NB4 (cell line): ENCODE data around the gene SYTL2.

Experiments used
- DNase-seq: peaks from one replicate; pipeline ENCODE4 v3.0.0; 2010; ENCODE audit warnings: low read depth
- H3K4me3 ChIP-seq: one replicate; pipeline ENCODE4 v1.5.1; 2011; ENCODE audit warnings: mild to moderate bottlenecking, low read depth, low read length, moderate library complexity
- MYC ChIP-seq: IDR thresholded peaks from 2 replicates; pipeline ENCODE4 v1.6.1; 2011; ENCODE audit warnings: low read depth, low read length
- POLR2A ChIP-seq: IDR thresholded peaks from 2 replicates; pipeline ENCODE4 v1.6.1; 2011; ENCODE audit warnings: mild to moderate bottlenecking; ENCODE audit not compliant: insufficient read length; ENCODE audit errors: extremely low read depth
- TF ChIP-seq, protein P1 (sequence below): IDR thresholded peaks from 2 replicates; pipeline ENCODE4 v1.6.1; 2011; ENCODE audit warnings: low read depth, low read length
- TF ChIP-seq, protein P2 (sequence below): IDR thresholded peaks from one replicate; pipeline ENCODE4 v1.5.1; 2012; ENCODE audit warnings: low read depth, low read length

The SYTL2 gene

DNA sequence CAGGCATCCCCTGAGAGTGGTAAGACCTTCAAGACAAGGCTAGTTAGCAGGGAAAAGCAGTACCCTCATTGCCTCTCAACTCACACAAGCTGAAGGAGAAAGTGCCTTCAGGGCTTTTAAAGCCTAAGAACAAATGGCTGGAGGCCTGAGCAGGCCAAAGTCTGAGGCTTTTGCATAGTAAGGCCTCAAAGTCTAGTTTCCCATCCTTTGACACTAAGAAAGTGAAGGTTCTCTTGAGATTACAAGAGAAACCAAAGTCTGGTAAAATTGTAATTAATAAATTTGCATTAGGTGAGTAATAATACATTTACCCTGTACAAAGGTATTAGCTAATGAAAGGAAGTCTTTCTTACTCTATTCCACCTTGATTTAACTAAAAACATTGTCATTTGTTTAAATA is 78.0 kb downstream of the SYTL2 start:
- H3K4me3 ChIP-seq, result no peak overlapping the region
- no peak for DNase-seq
- TF ChIP-seq, protein P1, sequence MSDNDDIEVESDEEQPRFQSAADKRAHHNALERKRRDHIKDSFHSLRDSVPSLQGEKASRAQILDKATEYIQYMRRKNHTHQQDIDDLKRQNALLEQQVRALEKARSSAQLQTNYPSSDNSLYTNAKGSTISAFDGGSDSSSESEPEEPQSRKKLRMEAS, result no peak
- TF ChIP-seq POLR2A (no peak), MYC (no peak)
- TF ChIP-seq, protein P2, sequence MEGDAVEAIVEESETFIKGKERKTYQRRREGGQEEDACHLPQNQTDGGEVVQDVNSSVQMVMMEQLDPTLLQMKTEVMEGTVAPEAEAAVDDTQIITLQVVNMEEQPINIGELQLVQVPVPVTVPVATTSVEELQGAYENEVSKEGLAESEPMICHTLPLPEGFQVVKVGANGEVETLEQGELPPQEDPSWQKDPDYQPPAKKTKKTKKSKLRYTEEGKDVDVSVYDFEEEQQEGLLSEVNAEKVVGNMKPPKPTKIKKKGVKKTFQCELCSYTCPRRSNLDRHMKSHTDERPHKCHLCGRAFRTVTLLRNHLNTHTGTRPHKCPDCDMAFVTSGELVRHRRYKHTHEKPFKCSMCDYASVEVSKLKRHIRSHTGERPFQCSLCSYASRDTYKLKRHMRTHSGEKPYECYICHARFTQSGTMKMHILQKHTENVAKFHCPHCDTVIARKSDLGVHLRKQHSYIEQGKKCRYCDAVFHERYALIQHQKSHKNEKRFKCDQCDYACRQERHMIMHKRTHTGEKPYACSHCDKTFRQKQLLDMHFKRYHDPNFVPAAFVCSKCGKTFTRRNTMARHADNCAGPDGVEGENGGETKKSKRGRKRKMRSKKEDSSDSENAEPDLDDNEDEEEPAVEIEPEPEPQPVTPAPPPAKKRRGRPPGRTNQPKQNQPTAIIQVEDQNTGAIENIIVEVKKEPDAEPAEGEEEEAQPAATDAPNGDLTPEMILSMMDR, result no peak

DNA sequence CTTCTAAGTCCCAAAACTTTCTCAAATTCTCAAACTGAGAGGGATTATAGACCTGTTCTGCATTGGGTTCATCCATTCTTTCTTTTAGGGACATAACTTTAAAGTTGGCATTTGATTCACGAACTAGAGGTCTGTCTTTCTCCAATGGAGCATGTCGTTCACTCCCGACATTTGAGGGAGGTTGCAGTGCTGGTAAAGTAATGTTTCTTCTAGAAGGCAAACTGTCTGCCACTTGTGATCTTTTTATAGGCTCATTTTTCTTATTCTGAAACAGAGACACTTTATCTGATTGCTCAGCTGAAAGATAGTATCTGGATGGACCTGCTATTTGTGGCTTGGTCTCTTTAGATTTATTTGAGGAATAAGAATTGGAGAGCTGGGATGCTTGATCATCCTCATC is 84.6 kb downstream of the SYTL2 start:
- no peak overlapping the region for H3K4me3 ChIP-seq
- DNase-seq, result no peak

DNA sequence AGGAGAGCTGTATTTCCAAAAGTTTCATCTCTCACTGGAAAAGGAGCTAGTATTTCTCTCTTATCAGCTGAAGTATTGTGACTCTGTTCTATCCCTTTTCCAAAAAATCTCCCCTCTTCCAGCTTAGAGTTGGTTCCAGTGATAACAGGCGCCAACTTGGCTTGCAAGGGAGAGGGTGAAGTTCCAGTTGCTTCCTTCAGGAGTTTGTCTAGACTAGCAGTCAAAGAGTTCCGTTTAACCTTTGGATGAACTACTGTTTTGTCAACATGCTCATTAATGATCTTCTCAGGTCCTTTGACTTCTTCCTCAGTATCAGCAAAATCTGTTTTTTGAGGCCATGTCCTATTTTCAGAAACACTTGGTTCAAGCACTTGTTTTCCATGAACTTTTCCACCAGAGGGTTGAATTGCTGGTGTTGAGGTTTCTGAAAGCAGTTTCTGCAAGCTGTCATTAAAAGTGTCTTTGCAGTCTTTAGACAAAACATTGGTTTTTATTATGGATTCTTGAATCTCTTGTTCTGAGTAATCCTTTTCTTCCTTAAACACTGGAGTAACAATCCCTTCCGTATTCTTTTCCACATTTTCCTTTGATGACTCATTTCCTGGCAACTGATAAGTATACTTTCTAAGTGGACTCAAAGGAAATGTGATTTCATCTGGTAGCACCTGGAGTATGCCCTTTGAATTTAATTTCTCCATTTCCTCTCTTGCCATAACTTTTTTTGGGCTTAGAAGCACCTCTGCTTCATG is 85.3 kb downstream of the SYTL2 start:
- no peak overlapping the region for H3K4me3 ChIP-seq
- DNase-seq, result no peak
- TF ChIP-seq, protein P2, result no peak
- TF ChIP-seq, protein P1, result no peak
- no peak for TF ChIP-seq MYC
- no peak for TF ChIP-seq POLR2A

More for the DNA sequence above, 84.6 kb downstream of the SYTL2 start:
- TF ChIP-seq, protein P2, result no peak
- TF ChIP-seq MYC (no peak), POLR2A (no peak)
- TF ChIP-seq, protein P1, result no peak

DNA sequence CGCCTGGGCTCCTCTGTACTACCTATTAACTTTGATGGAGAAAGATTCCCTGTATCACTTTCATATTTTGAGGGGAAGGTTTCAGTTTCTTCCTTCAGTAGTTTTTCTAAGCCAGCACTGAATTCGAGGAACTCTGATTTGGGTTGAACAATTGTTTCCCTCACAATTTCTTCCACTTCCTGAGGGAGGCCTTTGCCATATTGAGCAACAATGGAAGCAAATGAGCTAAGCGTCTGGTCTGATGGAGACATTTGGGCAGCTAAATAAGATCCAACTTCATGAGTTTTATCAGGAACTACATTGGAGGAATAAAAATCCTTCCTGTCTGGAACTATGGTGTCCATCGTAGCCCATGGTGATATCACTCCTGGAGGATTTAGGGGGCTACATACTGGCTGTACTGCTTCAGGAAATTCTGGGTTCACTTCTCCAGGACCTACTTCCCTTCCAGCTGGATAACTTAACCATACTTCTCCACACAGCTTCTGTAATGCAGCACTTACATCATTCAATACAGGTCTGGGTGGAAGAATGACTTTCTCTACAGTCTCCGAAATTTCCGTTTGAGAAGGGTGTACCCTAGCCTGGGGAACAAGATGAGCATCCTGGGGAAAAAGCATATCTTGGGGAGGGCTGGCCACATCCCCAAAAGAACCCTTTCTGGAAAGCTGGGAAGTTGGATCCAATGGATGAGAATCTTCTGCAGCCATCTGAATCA is 86.0 kb downstream of the SYTL2 start:
- H3K4me3 ChIP-seq, result no peak overlapping the region
- DNase-seq, result no peak
- TF ChIP-seq, protein P1, result no peak
- TF ChIP-seq, protein P2, result no peak
- TF ChIP-seq POLR2A (no peak), MYC (no peak)

DNA sequence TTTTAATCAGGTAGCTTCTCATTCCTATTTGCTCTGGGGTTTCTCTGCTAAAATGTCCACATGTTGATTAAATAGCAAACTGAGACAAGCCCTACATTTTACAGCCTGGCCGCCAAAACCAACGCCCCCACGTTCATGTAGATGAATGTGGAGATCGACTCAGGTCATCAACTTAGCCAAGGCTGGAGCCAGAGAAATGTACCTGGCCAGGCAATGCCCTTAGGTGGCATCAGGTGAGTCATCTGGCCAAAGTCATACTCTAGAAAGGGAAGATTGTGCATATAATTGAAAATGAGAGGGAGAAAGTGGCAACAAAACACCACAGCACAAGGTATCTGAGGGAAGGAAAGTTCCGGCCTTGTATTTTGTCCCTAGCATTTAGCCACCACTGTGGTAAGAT is 87.9 kb downstream of the SYTL2 start:
- DNase-seq, result no peak
- no peak overlapping the region for H3K4me3 ChIP-seq
- no peak for TF ChIP-seq MYC
- TF ChIP-seq, protein P1, result no peak
- no peak for TF ChIP-seq POLR2A
- TF ChIP-seq, protein P2, result no peak
